CD4-positive, alpha-beta T cell treated with Interleukin-12 subunit alpha and Interleukin-12 subunit beta, for 1 hour (primary cell): ENCODE results near the gene L3MBTL3.

Experiments used
- DNase-seq: peaks from one replicate; pipeline ENCODE4 v3.0.0-alpha.2; 2020

Gene L3MBTL3

GRCh38 chr6:130027948-130028347 lies 9.6 kb downstream of the L3MBTL3 start:
- peak; percentile 45 for DNase-seq

- peak; percentile 49 for DNase-seq
Observed at GRCh38 chr6:130029163-130029562, 10.8 kb downstream of the L3MBTL3 start.

- DNase-seq = no peak
Observed at GRCh38 chr6:130032758-130033340, 14.5 kb downstream of the L3MBTL3 start.

GRCh38 chr6:130033949-130034348 lies 15.6 kb downstream of the L3MBTL3 start:
- no peak for DNase-seq

DNA sequence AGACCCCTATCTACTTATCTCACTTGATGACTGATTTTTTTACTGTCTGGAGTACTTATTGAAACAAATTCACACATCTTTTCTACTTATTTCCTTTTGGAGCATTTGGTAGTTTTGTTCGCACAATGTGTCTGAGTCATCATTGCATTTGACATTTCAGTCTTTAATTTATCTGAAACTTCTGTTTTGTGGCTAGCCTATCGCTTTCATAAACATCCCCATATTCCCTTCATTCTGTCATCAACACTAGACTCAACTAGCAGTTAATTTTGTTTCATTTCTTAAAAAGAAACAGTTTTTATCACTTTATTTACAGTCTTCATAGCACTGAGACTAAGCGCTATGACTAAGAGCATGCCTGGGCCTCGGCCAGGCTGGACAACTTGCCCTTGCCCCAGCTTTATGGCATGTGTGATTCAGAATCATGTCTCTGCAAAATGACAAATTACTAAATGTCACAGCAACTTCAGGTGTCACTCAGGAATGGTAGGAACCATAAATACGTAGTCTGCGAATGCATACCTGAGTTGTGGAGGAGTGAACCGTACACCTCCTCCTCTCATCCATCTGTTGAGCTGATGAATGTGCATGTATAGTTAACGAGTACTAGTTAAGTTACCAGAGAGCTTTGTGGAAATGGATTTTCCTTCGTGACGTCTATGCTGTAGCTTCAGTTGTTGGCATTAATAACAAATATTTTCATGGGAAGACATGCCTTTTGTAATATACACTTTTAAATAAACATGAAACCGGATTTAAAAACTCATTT lies 16.2 kb downstream of the L3MBTL3 start:
- DNase-seq = no peak

- no peak for DNase-seq
Observed at GRCh38 chr6:130035211-130035610, 16.8 kb downstream of the L3MBTL3 start.

- peak; percentile 46 for DNase-seq
Observed at GRCh38 chr6:130037207-130037811, 18.9 kb downstream of the L3MBTL3 start.

DNA sequence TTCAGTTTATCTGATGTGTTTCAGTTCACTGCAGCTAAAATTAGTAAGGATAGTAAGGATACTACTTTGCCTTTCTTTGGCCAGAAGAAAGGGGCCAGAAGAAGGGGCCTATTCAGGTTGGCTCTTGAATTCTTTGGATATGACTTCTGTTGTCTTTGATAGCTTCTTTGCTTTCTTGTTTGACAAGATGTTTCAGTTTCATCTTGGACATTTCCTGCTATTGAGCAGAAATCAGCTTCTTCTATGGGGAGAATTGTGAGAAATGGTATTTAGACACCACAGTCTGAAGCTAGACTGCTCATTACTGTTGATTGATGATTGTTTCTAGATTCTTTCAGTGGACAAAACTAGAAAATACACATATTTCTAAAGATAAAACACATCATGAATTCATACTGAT lies 23.2 kb downstream of the L3MBTL3 start:
- no peak for DNase-seq

GRCh38 chr6:130043344-130043743 lies 25.0 kb downstream of the L3MBTL3 start:
- DNase-seq = no peak

- no peak for DNase-seq
Observed at GRCh38 chr6:130045622-130046021, 27.2 kb downstream of the L3MBTL3 start.

DNA sequence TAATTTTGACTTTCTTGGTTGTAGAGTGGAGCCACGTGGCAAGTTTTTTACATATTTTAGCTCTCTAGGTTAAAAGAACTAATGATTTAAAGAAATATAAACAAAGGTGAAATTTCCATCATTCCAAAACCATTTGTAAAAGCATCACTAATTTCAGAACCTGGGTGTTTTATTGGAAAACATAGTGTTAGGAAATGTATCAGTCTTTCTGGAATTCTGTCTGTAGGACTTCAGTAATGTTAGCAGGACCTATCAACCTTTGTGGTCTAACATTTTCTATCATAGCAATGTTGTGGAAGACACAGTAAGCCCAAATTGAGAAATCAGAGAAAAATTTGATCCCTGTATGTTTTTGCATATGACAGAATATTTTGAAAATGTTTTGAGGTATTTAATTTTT lies 28.3 kb downstream of the L3MBTL3 start:
- no peak for DNase-seq

GRCh38 chr6:130047088-130047995 lies 29.0 kb downstream of the L3MBTL3 start:
- no peak for DNase-seq

DNA sequence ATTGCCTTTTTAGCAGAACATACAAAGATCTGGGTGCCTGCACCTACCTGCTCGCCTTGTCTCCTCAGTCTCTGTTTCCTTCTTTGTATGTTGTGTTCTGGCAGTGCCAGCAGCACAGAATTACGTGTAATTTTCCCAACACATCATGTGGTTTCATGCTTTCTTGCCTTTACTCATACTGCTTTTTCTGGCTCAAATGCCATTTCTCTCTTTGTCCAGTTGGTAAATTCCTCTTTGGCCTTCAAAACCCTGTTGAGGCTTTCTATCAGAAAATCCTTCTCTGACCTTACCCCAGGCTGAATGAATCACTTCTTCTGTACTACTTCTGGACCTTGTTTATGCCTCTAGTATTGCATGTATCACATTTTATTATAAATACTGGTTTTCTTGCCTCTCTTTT lies 31.8 kb downstream of the L3MBTL3 start:
- DNase-seq = no peak

DNA sequence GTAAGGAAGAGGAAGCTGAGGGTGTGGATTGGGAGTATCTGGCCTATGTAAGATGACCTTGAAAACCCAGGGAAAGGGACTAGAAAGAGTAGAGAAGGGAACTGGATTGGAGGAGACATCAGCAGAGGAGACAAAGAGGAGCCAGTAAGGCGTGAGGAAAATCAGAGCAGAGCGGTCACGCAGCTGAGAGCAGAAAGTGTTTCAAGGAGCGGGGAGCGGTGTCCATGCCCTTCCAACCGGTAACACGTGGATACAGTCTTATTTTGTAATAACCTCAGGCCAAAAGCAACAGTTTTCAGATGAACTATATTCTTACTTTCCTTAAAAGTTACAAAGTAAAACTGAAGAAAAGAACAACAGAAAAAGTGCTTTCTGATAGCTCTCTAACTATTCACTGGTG lies 36.3 kb downstream of the L3MBTL3 start:
- no peak for DNase-seq

GRCh38 chr6:130055271-130055670 lies 36.9 kb downstream of the L3MBTL3 start:
- DNase-seq = no peak

DNA sequence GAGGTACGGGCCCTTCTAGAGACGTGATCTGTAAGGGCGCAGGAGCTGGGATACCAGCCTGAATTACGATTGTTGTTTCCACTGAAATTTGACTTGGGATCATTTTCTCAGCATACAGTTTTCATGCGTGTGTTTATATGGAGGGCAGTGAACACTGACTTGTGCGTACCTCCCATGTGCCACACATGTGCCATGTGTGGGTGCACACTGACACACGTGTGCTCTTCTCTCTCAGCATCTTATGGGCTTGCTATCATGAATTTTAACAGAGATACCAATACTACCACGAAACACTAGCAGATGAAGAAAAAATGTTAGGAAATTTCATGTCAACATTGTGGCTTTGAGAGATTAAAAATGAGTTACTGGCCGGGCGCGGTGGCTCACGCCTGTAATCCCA lies 39.1 kb downstream of the L3MBTL3 start:
- no peak for DNase-seq

GRCh38 chr6:130063806-130064205 lies 45.4 kb downstream of the L3MBTL3 start:
- no peak for DNase-seq

- no peak for DNase-seq
Observed at GRCh38 chr6:130065609-130066156, 47.3 kb downstream of the L3MBTL3 start.

GRCh38 chr6:130069485-130069884 lies 51.1 kb downstream of the L3MBTL3 start:
- DNase-seq = no peak

- DNase-seq = no peak
Observed at GRCh38 chr6:130070326-130070725, 51.9 kb downstream of the L3MBTL3 start.

DNA sequence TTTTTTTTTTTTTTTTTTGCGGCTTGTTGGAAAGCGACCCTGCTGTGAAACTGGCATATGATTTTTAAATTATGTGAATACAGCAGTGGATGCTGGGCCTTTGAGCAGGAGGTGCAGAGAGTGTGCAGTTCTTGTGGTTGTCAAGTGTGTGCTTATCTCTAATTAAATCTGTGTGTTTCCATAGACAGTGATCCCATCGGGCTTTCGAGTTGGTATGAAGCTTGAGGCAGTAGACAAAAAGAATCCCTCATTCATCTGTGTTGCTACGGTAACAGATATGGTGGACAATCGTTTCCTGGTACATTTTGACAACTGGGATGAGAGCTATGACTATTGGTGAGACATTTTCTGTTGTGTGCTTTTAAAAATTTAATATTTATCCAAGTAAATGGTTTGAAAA lies 52.4 kb downstream of the L3MBTL3 start:
- peak; percentile 7 for DNase-seq

DNA sequence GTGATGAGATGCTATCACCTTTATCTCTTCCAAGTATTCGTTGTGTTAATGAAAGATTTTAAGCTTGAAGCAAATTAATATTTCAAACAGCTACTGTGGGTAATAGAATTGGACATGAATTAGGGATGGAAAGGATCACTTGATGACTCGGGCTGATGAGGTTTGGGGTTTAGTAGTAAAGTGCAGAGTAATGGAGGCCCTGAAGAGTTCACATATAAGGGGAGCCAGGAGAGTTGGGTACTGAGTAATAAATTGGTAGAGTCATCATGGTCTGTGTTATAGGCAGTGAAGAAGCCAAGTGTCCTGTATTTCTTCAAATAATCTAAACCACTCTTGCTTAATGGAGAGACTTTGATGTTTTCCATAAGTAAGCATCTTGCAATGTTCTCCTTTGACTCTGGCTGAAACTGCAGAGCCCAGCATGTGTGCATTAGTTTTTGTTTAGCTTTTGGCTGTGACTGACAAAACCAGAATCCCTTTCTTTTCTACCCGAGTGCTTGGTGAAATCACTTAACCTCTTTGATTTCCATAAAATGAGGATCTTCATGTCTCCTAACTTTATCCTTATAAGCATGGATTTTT lies 57.6 kb downstream of the L3MBTL3 start:
- DNase-seq = no peak

GRCh38 chr6:130076512-130076911 lies 58.1 kb downstream of the L3MBTL3 start:
- DNase-seq = peak; percentile 27
